Fibroblast of villous mesenchyme (primary cell): ENCODE results near the gene GRB10. TPM values are rescaled to one million over a fixed set of nuclear protein-coding genes. Genes with fewer than 3 reads are reported as not detected.

Experiments
- DNase-seq: peaks from one replicate; pipeline ENCODE4 v3.0.0-alpha.2; 2010; ENCODE audit warnings: low read depth
- H3K4me3 ChIP-seq: 2 replicates; pipeline ENCODE4 v1.5.1; 2011; ENCODE audit warnings: low read depth, mild to moderate bottlenecking, low read length
- total RNA-seq: library from RNA; depleted of rRNA; stranded (reverse); fragments of >200 nt; gene quantifications from 2 replicates; pipeline ENCODE4 v1.2.3, GENCODE V29; 2012
- TF ChIP-seq, protein P1 (sequence below): IDR thresholded peaks from 2 replicates; pipeline ENCODE4 v1.5.1; 2012; ENCODE audit warnings: low read depth, mild to moderate bottlenecking, low read length; ENCODE audit not compliant: insufficient read depth

The GRB10 gene
- total RNA-seq, 1 donor = 23.3 TPM

DNA sequence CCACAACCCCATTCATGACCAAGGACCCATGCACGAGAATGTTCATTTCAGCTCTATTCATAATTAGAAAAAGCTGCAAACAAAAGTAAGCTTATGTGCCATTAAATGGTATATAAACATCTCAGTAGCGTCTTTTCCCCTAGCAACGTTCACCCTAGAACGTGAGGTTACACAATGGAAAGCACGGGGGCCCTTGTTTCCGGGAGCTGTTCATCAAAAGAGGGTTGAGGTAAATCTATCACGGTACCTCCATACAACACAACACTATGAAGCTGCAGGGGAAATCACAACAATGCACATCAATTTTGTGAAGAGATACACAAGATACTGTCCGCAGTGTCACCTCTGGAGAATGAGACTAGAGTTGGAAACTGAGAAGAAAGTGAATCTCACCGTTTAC, 136.6 kb downstream of the GRB10 start:
- TF ChIP-seq, protein P1, sequence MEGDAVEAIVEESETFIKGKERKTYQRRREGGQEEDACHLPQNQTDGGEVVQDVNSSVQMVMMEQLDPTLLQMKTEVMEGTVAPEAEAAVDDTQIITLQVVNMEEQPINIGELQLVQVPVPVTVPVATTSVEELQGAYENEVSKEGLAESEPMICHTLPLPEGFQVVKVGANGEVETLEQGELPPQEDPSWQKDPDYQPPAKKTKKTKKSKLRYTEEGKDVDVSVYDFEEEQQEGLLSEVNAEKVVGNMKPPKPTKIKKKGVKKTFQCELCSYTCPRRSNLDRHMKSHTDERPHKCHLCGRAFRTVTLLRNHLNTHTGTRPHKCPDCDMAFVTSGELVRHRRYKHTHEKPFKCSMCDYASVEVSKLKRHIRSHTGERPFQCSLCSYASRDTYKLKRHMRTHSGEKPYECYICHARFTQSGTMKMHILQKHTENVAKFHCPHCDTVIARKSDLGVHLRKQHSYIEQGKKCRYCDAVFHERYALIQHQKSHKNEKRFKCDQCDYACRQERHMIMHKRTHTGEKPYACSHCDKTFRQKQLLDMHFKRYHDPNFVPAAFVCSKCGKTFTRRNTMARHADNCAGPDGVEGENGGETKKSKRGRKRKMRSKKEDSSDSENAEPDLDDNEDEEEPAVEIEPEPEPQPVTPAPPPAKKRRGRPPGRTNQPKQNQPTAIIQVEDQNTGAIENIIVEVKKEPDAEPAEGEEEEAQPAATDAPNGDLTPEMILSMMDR = no peak
- DNase-seq = no peak
- no peak overlapping the region for H3K4me3 ChIP-seq

DNA sequence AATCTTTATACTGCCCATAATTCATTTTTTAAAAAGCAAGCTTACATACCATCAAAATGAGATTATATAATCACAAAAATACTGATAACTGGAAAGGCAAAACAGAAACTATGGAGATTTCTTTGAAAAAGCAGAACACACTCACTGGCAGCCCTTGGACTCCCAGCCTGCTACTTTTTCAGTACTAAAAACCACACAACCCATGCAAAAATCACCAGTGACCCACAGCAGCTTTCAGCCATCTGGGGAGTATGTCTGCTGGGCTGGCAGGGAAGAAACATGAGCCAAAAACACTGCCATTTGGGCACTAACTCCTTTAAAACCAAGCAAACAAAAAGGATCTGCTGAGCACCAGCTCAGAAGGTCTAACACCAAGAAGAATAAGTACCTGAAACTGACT, 137.5 kb downstream of the GRB10 start:
- no peak overlapping the region for H3K4me3 ChIP-seq
- DNase-seq = no peak
- TF ChIP-seq, protein P1 = no peak

DNA sequence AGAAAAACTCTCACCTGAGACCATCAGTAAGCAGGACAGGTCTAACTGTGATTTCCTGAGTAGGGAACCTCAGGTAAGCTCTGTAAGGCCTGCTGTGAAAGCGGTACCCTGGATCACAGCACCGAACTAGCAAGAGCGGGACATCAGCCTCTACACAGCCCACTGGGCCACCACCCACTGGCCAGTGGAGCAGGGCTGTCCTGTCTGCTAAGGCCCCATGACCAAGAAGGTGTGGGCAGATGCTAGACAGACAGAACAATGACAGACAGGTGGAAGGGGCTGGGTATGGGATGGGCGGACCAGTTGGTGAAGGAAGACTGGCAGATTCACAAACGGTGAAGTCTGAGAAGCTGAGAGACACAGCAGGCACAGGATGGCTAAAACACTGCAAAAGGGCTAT, 138.1 kb downstream of the GRB10 start:
- TF ChIP-seq, protein P1 = no peak
- no peak for DNase-seq
- no peak overlapping the region for H3K4me3 ChIP-seq

DNA sequence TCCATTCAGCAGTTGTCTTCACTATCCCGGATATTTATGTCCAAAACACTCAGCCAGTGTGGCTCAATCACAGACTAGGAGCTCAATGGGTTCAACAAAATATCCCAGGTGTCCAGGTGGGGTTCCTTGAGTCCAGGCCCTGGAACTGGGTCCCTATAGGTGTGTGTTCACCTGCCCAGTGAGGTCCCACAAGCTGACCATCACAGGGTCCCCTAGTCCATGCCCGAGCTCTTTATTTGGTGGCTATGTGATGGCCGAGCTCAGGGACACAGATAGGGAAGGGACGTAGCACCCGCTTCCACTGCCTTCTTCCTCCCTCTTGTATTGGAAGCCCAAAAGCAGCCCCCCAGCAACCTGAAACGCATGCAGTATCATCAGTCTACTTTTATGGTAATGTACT, 138.6 kb downstream of the GRB10 start:
- H3K4me3 ChIP-seq = no peak overlapping the region
- no peak for DNase-seq
- TF ChIP-seq, protein P1 = no peak

DNA sequence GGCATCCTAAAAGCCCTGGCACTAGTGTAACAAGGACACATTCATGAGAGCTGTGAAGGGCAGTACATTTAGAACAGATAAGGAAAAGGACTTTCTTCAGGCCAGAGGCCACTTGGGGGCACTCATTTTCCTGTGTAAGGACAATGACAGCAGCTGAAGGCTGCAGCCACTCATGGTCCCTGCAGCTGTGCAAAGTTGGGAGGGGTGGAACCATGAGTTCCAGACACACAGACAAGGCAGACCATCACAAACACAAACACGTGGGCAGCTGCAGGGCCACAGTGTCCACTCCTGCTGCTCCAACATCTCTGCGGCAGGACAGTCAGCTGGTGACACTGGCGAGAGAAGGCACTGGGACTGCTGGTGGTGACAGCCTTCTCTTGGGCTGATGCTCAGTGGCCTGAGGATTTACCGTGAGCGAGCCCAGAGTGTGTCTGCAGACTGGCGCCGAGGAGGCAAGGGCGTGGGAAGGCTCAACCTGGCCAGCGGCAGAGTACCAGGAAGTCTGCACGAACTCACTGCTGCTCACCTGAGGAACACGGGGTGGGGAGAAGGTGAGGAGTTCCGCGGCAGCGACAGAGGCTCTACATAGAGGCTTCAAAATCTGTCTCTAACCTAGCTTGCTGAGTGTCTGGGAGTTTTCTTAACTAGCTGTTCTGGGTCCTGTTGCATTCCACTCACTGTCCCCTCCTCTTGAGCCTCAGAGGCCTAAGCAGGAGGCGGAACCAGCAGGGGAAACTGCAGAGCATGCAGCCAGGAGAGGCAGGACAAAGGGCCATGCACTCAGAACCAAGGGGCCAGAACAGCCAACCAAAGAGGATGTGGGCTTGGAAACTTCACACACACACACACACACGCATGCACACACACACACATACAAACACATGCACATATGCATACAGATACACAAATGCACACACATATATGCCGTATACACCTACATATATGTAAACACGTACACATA, 141.0 kb downstream of the GRB10 start:
- TF ChIP-seq, protein P1 = no peak
- H3K4me3 ChIP-seq = no peak overlapping the region
- no peak for DNase-seq

DNA sequence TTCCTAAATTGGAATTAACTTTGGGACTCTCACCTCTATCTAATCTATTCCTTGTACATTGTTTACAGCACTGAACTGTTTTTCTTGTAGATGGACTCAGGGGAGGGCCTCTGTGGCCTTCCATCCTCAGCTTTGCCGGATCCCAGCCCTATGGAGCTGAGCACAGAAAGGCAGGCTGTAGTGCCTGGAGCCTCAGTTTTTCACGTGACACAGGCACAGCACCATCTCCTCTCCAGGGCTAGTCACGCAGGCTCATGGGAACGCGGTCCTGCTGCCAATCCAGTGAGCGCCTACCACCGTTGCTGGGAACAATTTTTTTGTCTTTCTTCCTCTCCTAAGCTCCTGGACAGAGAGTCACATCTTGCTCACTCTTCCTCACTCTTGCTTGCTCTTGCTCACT, 141.9 kb downstream of the GRB10 start:
- no peak overlapping the region for H3K4me3 ChIP-seq
- TF ChIP-seq, protein P1 = no peak
- DNase-seq = no peak
